A673 (cell line): Measurements from ENCODE around the gene ADIG. TPM values are rescaled to one million over a fixed set of nuclear protein-coding genes. Genes with fewer than 3 reads are reported as not detected.
A peak's percentile ranks its signal among the peaks of the same experiment; 100 is the strongest.

Experiments used
- BruUV-seq: library from RNA; stranded (reverse); fragments of 400-500 nt; replicated peaks from 2 replicates; lab custom pipeline; 2021; lab: Mats Ljungman, UMichigan
- CTCF ChIA-PET: fragments of 300-600 bp; sonication (Branson Sonifier 250); formaldehyde crosslinking; loops from one replicate; lab custom pipeline; 2022; ENCODE audit warnings: antibody characterized with exemption; lab: Charles Lee
- POLR2A ChIA-PET: fragments of 300-600 bp; sonication (Branson Sonifier 250); formaldehyde crosslinking; loops from one replicate; lab custom pipeline; 2022; ENCODE audit warnings: antibody characterized with exemption; ENCODE audit not compliant: low non-redundant PET; lab: Charles Lee
- DNase-seq: peaks from one replicate; pipeline ENCODE4 v3.0.0-alpha.2; 2015; ENCODE audit warnings: low spot score
- H3K27ac ChIP-seq: fragments of 200-600 bp; sonication (generic); 2 replicates; pipeline ENCODE4 v1.5.1; 2016; ENCODE audit warnings: mixed run types, low read depth, mild to moderate bottlenecking, mixed read lengths, antibody characterized with exemption, low read length; ENCODE audit not compliant: poor library complexity, severe bottlenecking
- H3K27me3 ChIP-seq: fragments of 200-600 bp; sonication (generic); replicated peaks from 2 replicates; pipeline ENCODE4 v1.6.1; 2017; ENCODE audit warnings: mixed run types, low read depth, mild to moderate bottlenecking, mixed read lengths, antibody characterized with exemption, low read length; ENCODE audit not compliant: insufficient read depth, poor library complexity
- H3K36me3 ChIP-seq: fragments of 200-600 bp; sonication (generic); 2 replicates; pipeline ENCODE4 v1.6.1; 2016; ENCODE audit warnings: mixed run types, mild to moderate bottlenecking, mixed read lengths, antibody characterized with exemption, low read length; ENCODE audit not compliant: insufficient read depth, poor library complexity, severe bottlenecking
- H3K4me1 ChIP-seq: fragments of 200-600 bp; sonication (generic); 2 replicates; pipeline ENCODE4 v1.6.1; 2017; ENCODE audit warnings: mixed run types, mild to moderate bottlenecking, mixed read lengths, antibody characterized with exemption, low read length; ENCODE audit not compliant: insufficient read depth, poor library complexity, severe bottlenecking
- H3K4me3 ChIP-seq: fragments of 200-600 bp; sonication (generic); 2 replicates; pipeline ENCODE4 v1.5.1; 2016; ENCODE audit warnings: low read depth, mixed run types, mild to moderate bottlenecking, mixed read lengths, low read length; ENCODE audit not compliant: poor library complexity, severe bottlenecking
- H3K9me3 ChIP-seq: fragments of 200-600 bp; sonication (generic); 2 replicates; pipeline ENCODE4 v1.6.1; 2016; ENCODE audit warnings: mixed run types, low read depth, mild to moderate bottlenecking, mixed read lengths, antibody characterized with exemption, low read length; ENCODE audit not compliant: poor library complexity, severe bottlenecking
- EZH2 ChIP-seq: fragments of 200-600 bp; sonication (generic); IDR thresholded peaks from 2 replicates; pipeline ENCODE4 v1.6.1; 2017; ENCODE audit warnings: borderline replicate concordance, low read depth, mild to moderate bottlenecking, mixed read lengths, antibody characterized with exemption, low read length; ENCODE audit not compliant: poor library complexity, severe bottlenecking
- intact Hi-C: fragments of 100-400 bp; cut with micrococcal nuclease; formaldehyde crosslinking; loops from one replicate; pipeline ENCODE4 v1.10.0; 2022; ENCODE audit not compliant: unreplicated experiment
- total RNA-seq: library from RNA; stranded (reverse); gene quantifications from 2 replicates; pipeline ENCODE4 v1.2.3, GENCODE V29; 2021
- TF ChIP-seq, protein P1 (sequence below): fragments of 300-800, 200-600 bp; sonication (generic); conservative IDR thresholded peaks from 2 replicates; pipeline ENCODE4 v1.5.1; 2017; ENCODE audit warnings: low read depth, mild to moderate bottlenecking, antibody characterized with exemption, low read length, moderate library complexity, mixed read lengths

The ADIG gene
- total RNA-seq, 1 experiment from 2014 or later: not detected

- no peak overlapping the region for H3K4me3 ChIP-seq
- no TSS peak for BruUV-seq
- no peaks in the 10 kb centered on the region for H3K36me3 ChIP-seq
- TF ChIP-seq, protein P1, sequence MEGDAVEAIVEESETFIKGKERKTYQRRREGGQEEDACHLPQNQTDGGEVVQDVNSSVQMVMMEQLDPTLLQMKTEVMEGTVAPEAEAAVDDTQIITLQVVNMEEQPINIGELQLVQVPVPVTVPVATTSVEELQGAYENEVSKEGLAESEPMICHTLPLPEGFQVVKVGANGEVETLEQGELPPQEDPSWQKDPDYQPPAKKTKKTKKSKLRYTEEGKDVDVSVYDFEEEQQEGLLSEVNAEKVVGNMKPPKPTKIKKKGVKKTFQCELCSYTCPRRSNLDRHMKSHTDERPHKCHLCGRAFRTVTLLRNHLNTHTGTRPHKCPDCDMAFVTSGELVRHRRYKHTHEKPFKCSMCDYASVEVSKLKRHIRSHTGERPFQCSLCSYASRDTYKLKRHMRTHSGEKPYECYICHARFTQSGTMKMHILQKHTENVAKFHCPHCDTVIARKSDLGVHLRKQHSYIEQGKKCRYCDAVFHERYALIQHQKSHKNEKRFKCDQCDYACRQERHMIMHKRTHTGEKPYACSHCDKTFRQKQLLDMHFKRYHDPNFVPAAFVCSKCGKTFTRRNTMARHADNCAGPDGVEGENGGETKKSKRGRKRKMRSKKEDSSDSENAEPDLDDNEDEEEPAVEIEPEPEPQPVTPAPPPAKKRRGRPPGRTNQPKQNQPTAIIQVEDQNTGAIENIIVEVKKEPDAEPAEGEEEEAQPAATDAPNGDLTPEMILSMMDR: no peak
- no peak for TF ChIP-seq EZH2
- ChIA-PET CTCF (no interaction called here), POLR2A (no interaction called here)
- H3K27me3 ChIP-seq: no peaks in the 10 kb centered on the region
- H3K4me1 ChIP-seq: no peaks in the 10 kb centered on the region
- intact Hi-C loops: no loop called here
- no peak for DNase-seq
- H3K9me3 ChIP-seq: no peaks in the 10 kb centered on the region
- no peak overlapping the region for H3K27ac ChIP-seq
Observed at GRCh38 chr20:38631155-38632022, 50.4 kb downstream of the ADIG start.

GRCh38 chr20:38633577-38634093, 52.6 kb downstream of the ADIG start:
- intact Hi-C loops: no loop called here
- DNase-seq: peak; percentile 74
- TF ChIP-seq EZH2: no peak
- TF ChIP-seq, protein P1: peak; percentile 90
- Histone ChIP-seq H3K4me3 (no peak overlapping the region), H3K27me3 (no peaks in the 10 kb centered on the region), H3K36me3 (no peaks in the 10 kb centered on the region), H3K4me1 (no peaks in the 10 kb centered on the region), H3K27ac (no peak overlapping the region), H3K9me3 (no peaks in the 10 kb centered on the region)
- ChIA-PET CTCF (interaction anchor here (0.5 to 0.6 kb wide), 4 partner anchors 12 to 185 kb away, joined by 3 read pairs; no protein-coding TSS in a partner anchor), POLR2A (no interaction called here)
- no TSS peak for BruUV-seq

- ChIA-PET CTCF (no interaction called here), POLR2A (no interaction called here)
- no peak for TF ChIP-seq EZH2
- TF ChIP-seq, protein P1: no peak
- peak; percentile 23 for DNase-seq
- intact Hi-C loops: no loop called here
- BruUV-seq: no TSS peak
- Histone ChIP-seq H3K4me1 (no peaks in the 10 kb centered on the region), H3K4me3 (no peak overlapping the region), H3K36me3 (no peaks in the 10 kb centered on the region), H3K27me3 (no peaks in the 10 kb centered on the region), H3K9me3 (no peaks in the 10 kb centered on the region), H3K27ac (no peak overlapping the region)
Observed at GRCh38 chr20:38635721-38636288, 54.8 kb downstream of the ADIG start.

Other genes starting within 250 kb of the ADIG start
- not detected in 2 replicates for gene LBP, start 234.7 kb upstream of the ADIG start, total RNA-seq
- 91.4 and 105 TPM in 2 replicates for gene SNHG17, start 145.9 kb upstream of the ADIG start, total RNA-seq
- 32.6 and 34.4 TPM in 2 replicates for gene RALGAPB, start 108.4 kb upstream of the ADIG start, total RNA-seq
- not detected in 2 replicates for gene ARHGAP40, start 20.6 kb downstream of the ADIG start, total RNA-seq
- gene SLC32A1, start 143.3 kb downstream of the ADIG start, total RNA-seq: not detected in 2 replicates
- gene ACTR5, start 167.3 kb downstream of the ADIG start, total RNA-seq: 11.2 and 11.5 TPM in 2 replicates
- gene PPP1R16B, start 224.5 kb downstream of the ADIG start, total RNA-seq: 0.13 and 0.17 TPM in 2 replicates